Stimulated activated CD4-positive, alpha-beta T cell treated with anti-CD3 and anti-CD28 coated beads, Interleukin-1b, Interleukin-23, amount 100 ng/mL, for 4 hours (primary cell): ENCODE results near the gene PCDHGA4.
"Not testable (repeated sequence)": the region's sequence is repeated elsewhere in the genome, so short reads cannot be mapped to it uniquely, and the experiment has no call there.

Source experiments
- DNase-seq, 2 donors: peaks; one replicate each; pipeline ENCODE4 v3.0.0-alpha.2; 2020; ENCODE audit warnings: low read depth in 2 of 2

Gene PCDHGA4

GRCh38 chr5:141354900-141355469 lies at the start of gene PCDHGA4:
Gene PCDHGA4 (plus strand): TSS chr5:141355021. CDS start chr5:141355108, 87 bp downstream.
- no peak for DNase-seq

GRCh38 chr5:141306630-141307029 lies 48.2 kb upstream of the PCDHGA4 start:
- no peak for DNase-seq

- no peak for DNase-seq
These were observed 41.1 kb upstream of the PCDHGA4 start for GRCh38 chr5:141313711-141314110.

GRCh38 chr5:141316963-141317362 lies 37.9 kb upstream of the PCDHGA4 start:
- DNase-seq, result not testable (repeated sequence)

- DNase-seq, result no peak
These were observed 35.6 kb upstream of the PCDHGA4 start for GRCh38 chr5:141319202-141319601.

GRCh38 chr5:141319699-141320098 lies 35.1 kb upstream of the PCDHGA4 start:
- no peak for DNase-seq

GRCh38 chr5:141320225-141321169 lies 34.3 kb upstream of the PCDHGA4 start, which contains the start of gene TAF7:
Gene TAF7 (minus strand): TSS chr5:141320784. CDS start chr5:141320044, 740 bp downstream.
- DNase-seq, result peak; percentile 87 to 92

GRCh38 chr5:141322261-141322660 lies 32.6 kb upstream of the PCDHGA4 start:
- no peak for DNase-seq

GRCh38 chr5:141326088-141326854 lies 28.6 kb upstream of the PCDHGA4 start:
- DNase-seq, result peak; percentile 43 to 54

- DNase-seq, result no peak
These were observed 26.6 kb upstream of the PCDHGA4 start for GRCh38 chr5:141328231-141328630.

- no peak for DNase-seq
These were observed 24.3 kb upstream of the PCDHGA4 start, which contains the start of gene PCDHGA1 for GRCh38 chr5:141330299-141331080. Gene PCDHGA1 (plus strand): TSS chr5:141330514.

GRCh38 chr5:141332571-141332970 lies 22.2 kb upstream of the PCDHGA4 start:
- not testable (repeated sequence) for DNase-seq

GRCh38 chr5:141338538-141339306 lies 16.1 kb upstream of the PCDHGA4 start, which contains the start of gene PCDHGA2:
Gene PCDHGA2 (plus strand): TSS chr5:141338760.
- no peak for DNase-seq

GRCh38 chr5:141340781-141341354 lies 14.0 kb upstream of the PCDHGA4 start:
- not testable (repeated sequence) for DNase-seq

- DNase-seq, result no peak
These were observed 12.0 kb upstream of the PCDHGA4 start for GRCh38 chr5:141342773-141343172.

GRCh38 chr5:141343242-141343952 lies 11.4 kb upstream of the PCDHGA4 start, which contains the start of gene PCDHGA3:
Gene PCDHGA3 (plus strand): TSS chr5:141343829. CDS start chr5:141344034, 205 bp downstream.
- no peak for DNase-seq

GRCh38 chr5:141343953-141344463 lies 10.8 kb upstream of the PCDHGA4 start:
- DNase-seq, result no peak

GRCh38 chr5:141345327-141345726 lies 9.5 kb upstream of the PCDHGA4 start:
- no peak for DNase-seq

- not testable (repeated sequence) for DNase-seq
These were observed 8.8 kb upstream of the PCDHGA4 start for GRCh38 chr5:141346017-141346416.
